Testis (tissue), 2 donors: ENCODE measurements around the gene HOXB3.

Experiments
- POLR2A ChIP-seq: fragments of 450-650 bp; IDR thresholded peaks from one replicate; pipeline ENCODE4 v1.6.1; 2017; ENCODE audit warnings: antibody characterized with exemption, mild to moderate bottlenecking, moderate library complexity
- TF ChIP-seq, protein P1 (sequence below), 3 experiments: fragments of 450-650 bp in 2 of 3; fragments of 200-600 bp in 1 of 3; sonication (generic) in 1 of 3; IDR thresholded peaks; one replicate each; pipeline ENCODE4 v1.5.1; 2016 to 2019; ENCODE audit warnings: antibody characterized with exemption in 3 of 3, mild to moderate bottlenecking in 2 of 3, moderate library complexity in 1 of 3

DNA sequence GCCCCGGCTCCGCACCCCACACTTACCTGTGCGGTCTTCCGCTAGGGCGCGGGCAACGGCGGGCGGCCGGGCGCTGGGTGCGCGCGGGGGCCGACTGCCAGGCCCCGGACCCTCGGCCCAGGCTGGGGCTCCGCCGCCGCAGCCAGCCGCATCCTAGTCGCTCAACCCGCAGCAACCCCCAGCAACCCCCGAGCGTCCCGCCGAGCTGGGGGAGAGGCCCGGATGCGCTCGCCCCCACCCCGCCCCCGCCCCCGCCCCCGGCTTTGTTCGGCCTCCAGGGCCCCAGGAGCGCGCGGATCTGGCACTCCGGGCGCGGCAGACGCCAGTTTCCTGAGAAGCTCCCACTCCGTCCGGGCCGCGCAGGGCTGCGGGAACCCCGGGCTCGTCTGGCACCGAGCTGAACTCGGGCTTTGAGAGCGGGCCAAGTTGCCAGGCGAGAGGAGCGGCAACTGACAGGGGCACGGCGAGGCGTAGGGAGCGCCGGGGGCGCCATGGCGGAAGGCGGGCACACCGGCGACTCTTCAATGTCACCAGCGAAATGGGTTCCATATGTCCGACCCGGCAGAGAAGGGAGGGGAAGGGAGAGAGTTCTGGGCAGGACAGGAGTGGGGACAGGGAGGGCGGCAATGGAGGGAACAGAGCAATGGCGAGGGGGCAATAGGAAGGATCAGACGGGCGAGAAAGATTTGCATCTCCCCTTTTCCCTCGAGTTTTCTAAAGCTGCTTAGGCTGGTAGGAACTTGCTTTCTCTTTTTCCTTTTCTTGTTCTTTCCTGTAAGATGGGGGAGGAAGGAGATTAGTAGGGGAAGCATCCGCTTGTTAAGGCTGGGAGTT is 25.6 kb downstream of the HOXB3 start:
- TF ChIP-seq, protein P1, sequence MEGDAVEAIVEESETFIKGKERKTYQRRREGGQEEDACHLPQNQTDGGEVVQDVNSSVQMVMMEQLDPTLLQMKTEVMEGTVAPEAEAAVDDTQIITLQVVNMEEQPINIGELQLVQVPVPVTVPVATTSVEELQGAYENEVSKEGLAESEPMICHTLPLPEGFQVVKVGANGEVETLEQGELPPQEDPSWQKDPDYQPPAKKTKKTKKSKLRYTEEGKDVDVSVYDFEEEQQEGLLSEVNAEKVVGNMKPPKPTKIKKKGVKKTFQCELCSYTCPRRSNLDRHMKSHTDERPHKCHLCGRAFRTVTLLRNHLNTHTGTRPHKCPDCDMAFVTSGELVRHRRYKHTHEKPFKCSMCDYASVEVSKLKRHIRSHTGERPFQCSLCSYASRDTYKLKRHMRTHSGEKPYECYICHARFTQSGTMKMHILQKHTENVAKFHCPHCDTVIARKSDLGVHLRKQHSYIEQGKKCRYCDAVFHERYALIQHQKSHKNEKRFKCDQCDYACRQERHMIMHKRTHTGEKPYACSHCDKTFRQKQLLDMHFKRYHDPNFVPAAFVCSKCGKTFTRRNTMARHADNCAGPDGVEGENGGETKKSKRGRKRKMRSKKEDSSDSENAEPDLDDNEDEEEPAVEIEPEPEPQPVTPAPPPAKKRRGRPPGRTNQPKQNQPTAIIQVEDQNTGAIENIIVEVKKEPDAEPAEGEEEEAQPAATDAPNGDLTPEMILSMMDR (IDR thresholded peaks at IDR 0.05): no peak
- TF ChIP-seq POLR2A: no peak
